ENCODE results near the gene CFAP69.

DNA sequence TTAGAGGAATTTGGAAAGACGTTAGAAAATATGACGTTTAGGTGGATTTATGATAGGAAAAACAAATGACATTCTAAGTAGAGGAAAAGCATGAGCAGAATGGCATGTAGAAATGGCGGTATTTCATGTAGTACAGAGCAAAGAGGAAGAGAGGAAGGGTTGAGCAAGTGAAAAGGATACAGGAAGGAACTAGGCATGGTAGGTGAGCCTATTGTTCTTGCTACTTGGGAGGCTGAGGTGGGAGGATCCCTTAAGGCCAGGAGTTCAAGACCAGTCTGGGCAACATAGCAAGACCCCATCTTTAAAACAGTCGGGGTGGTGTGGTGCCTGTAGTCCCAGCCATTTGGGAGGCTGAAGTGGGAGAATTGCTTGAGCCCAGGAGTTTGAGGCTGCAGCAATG lies 102.8 kb downstream of the CFAP69 start:
- no peak for TF ChIP-seq EZH2 (IDR thresholded peaks at IDR 0.05; ENCODE audit: low read length, unreplicated experiment)
- TF ChIP-seq, protein P1, sequence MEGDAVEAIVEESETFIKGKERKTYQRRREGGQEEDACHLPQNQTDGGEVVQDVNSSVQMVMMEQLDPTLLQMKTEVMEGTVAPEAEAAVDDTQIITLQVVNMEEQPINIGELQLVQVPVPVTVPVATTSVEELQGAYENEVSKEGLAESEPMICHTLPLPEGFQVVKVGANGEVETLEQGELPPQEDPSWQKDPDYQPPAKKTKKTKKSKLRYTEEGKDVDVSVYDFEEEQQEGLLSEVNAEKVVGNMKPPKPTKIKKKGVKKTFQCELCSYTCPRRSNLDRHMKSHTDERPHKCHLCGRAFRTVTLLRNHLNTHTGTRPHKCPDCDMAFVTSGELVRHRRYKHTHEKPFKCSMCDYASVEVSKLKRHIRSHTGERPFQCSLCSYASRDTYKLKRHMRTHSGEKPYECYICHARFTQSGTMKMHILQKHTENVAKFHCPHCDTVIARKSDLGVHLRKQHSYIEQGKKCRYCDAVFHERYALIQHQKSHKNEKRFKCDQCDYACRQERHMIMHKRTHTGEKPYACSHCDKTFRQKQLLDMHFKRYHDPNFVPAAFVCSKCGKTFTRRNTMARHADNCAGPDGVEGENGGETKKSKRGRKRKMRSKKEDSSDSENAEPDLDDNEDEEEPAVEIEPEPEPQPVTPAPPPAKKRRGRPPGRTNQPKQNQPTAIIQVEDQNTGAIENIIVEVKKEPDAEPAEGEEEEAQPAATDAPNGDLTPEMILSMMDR (conservative IDR thresholded peaks at IDR 0.05; ENCODE audit: low read depth, low read length), result no peak

Measured in PC-3 (cell line).